ENCODE data around the gene SH3BP5.

DNA sequence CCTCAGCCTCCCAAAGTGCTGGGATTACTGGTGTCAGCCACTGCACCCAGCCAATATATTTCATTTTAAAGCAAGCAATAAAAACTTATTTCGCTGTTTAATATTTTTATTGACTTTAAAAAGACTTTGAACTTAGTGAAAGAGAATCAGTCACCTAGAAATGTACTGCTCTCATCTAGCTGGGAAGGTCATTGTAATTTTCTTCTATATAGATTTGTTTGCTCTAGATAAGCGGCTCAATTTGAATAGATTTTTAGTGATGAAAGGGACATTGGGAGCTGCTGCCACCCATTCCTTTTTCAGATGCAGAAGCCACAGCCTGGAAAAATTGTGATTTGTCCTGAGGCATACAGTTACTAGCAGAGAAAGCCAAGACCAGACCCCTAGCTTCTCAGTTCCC lies 86.2 kb downstream of the SH3BP5 start:
- TF ChIP-seq, protein P1, sequence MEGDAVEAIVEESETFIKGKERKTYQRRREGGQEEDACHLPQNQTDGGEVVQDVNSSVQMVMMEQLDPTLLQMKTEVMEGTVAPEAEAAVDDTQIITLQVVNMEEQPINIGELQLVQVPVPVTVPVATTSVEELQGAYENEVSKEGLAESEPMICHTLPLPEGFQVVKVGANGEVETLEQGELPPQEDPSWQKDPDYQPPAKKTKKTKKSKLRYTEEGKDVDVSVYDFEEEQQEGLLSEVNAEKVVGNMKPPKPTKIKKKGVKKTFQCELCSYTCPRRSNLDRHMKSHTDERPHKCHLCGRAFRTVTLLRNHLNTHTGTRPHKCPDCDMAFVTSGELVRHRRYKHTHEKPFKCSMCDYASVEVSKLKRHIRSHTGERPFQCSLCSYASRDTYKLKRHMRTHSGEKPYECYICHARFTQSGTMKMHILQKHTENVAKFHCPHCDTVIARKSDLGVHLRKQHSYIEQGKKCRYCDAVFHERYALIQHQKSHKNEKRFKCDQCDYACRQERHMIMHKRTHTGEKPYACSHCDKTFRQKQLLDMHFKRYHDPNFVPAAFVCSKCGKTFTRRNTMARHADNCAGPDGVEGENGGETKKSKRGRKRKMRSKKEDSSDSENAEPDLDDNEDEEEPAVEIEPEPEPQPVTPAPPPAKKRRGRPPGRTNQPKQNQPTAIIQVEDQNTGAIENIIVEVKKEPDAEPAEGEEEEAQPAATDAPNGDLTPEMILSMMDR (IDR thresholded peaks at IDR 0.05), result no peak
- TF ChIP-seq POLR2AphosphoS5 (IDR thresholded peaks at IDR 0.05), result no peak
